ENCODE measurements around the gene PLA2G4A. TPM values are rescaled to one million over a fixed set of nuclear protein-coding genes. Genes with fewer than 3 reads are reported as not detected.

PLA2G4A gene
- total RNA-seq, 1 donor from 2014 or later, result not detected

- H3K36me3 Mint-ChIP-seq (ENCODE audit: low read depth), result no peaks in the 10 kb centered on the region
- ChIA-PET CTCF (no interaction called here), POLR2A (no interaction called here)
- TF ChIP-seq CTCF (IDR thresholded peaks at IDR 0.05), result no peak
- no peaks in the 10 kb centered on the region for H3K4me1 Mint-ChIP-seq
- H3K27me3 Mint-ChIP-seq, result no peaks in the 10 kb centered on the region
- H3K9me3 Mint-ChIP-seq, result peaks cover 5% of the 10 kb centered on the region
- no peak overlapping the region for H3K4me3 Mint-ChIP-seq
- intact Hi-C loops (cut with micrococcal nuclease), result no loop called here
- H3K27ac Mint-ChIP-seq, result no peak overlapping the region
- ATAC-seq (ENCODE audit: low read depth) (no peak), DNase-seq (no peak)
These were observed 58.5 kb downstream of the PLA2G4A start for GRCh38 chr1:186887203-186887602.

- no peak for TF ChIP-seq CTCF (IDR thresholded peaks at IDR 0.05)
- Mint-ChIP-seq H3K27me3 (no peaks in the 10 kb centered on the region), H3K4me3 (no peak overlapping the region), H3K4me1 (no peaks in the 10 kb centered on the region), H3K36me3 (ENCODE audit: low read depth) (no peaks in the 10 kb centered on the region), H3K27ac (no peak overlapping the region), H3K9me3 (peaks cover 5% of the 10 kb centered on the region)
- ATAC-seq (ENCODE audit: low read depth), result no peak
- POLR2A ChIA-PET, result no interaction called here
- CTCF ChIA-PET, result no interaction called here
- DNase-seq, result no peak
- intact Hi-C loops (cut with micrococcal nuclease), result no loop called here
These were observed 59.6 kb downstream of the PLA2G4A start for GRCh38 chr1:186888367-186888766.

- CTCF ChIA-PET, result no interaction called here
- no peak overlapping the region for H3K27ac Mint-ChIP-seq
- no peaks in the 10 kb centered on the region for H3K27me3 Mint-ChIP-seq
- H3K4me1 Mint-ChIP-seq, result no peaks in the 10 kb centered on the region
- POLR2A ChIA-PET, result no interaction called here
- no peak for TF ChIP-seq CTCF (IDR thresholded peaks at IDR 0.05)
- H3K9me3 Mint-ChIP-seq, result no peaks in the 10 kb centered on the region
- H3K36me3 Mint-ChIP-seq (ENCODE audit: low read depth), result no peaks in the 10 kb centered on the region
- DNase-seq (no peak), ATAC-seq (ENCODE audit: low read depth) (no peak)
- no peak overlapping the region for H3K4me3 Mint-ChIP-seq
- intact Hi-C loops (cut with micrococcal nuclease), result no loop called here
These were observed 64.2 kb downstream of the PLA2G4A start for GRCh38 chr1:186892936-186893335.

- no peaks in the 10 kb centered on the region for H3K9me3 Mint-ChIP-seq
- ATAC-seq (ENCODE audit: low read depth) (no peak), DNase-seq (no peak)
- no peak overlapping the region for H3K4me3 Mint-ChIP-seq
- TF ChIP-seq CTCF (IDR thresholded peaks at IDR 0.05), result no peak
- no peak overlapping the region for H3K27ac Mint-ChIP-seq
- intact Hi-C loops (cut with micrococcal nuclease), result no loop called here
- ChIA-PET POLR2A (no interaction called here), CTCF (no interaction called here)
- H3K4me1 Mint-ChIP-seq, result no peaks in the 10 kb centered on the region
- no peaks in the 10 kb centered on the region for H3K36me3 Mint-ChIP-seq (ENCODE audit: low read depth)
- H3K27me3 Mint-ChIP-seq, result no peaks in the 10 kb centered on the region
These were observed 65.7 kb downstream of the PLA2G4A start for GRCh38 chr1:186894415-186894814.

GRCh38 chr1:186896211-186896610 is 67.5 kb downstream of the PLA2G4A start:
- ChIA-PET POLR2A (no interaction called here), CTCF (no interaction called here)
- DNase-seq (no peak), ATAC-seq (ENCODE audit: low read depth) (no peak)
- Mint-ChIP-seq H3K9me3 (no peaks in the 10 kb centered on the region), H3K4me1 (no peaks in the 10 kb centered on the region), H3K27me3 (no peaks in the 10 kb centered on the region), H3K36me3 (ENCODE audit: low read depth) (no peaks in the 10 kb centered on the region), H3K27ac (no peak overlapping the region), H3K4me3 (no peak overlapping the region)
- TF ChIP-seq CTCF (IDR thresholded peaks at IDR 0.05), result no peak
- intact Hi-C loops (cut with micrococcal nuclease), result no loop called here

Data from activated B cell treated with CpG ODN at 0.5 μM for 24 hours (primary cell).